Eye (tissue), 1 donor: ENCODE measurements around the gene PFDN1.

ENCODE experiments used
- DNase-seq: peaks from one replicate; pipeline ENCODE4 v3.0.0-alpha.2; 2015

The PFDN1 gene

GRCh38 chr5:140295414-140295813 is 7.5 kb downstream of the PFDN1 start:
- DNase-seq, result peak; percentile 75

- DNase-seq, result no peak
Observed at GRCh38 chr5:140294753-140295152, 8.1 kb downstream of the PFDN1 start.

- no peak for DNase-seq
Observed at GRCh38 chr5:140293849-140294100, 9.1 kb downstream of the PFDN1 start.

GRCh38 chr5:140293091-140293848 is 9.6 kb downstream of the PFDN1 start:
- DNase-seq, result no peak

GRCh38 chr5:140292212-140293036 is 10.5 kb downstream of the PFDN1 start:
- DNase-seq, result no peak

GRCh38 chr5:140287801-140288521 is 14.9 kb downstream of the PFDN1 start:
- no peak for DNase-seq

GRCh38 chr5:140286424-140286823 is 16.5 kb downstream of the PFDN1 start:
- no peak for DNase-seq

GRCh38 chr5:140284013-140284412 is 18.9 kb downstream of the PFDN1 start:
- no peak for DNase-seq

- DNase-seq, result no peak
Observed at GRCh38 chr5:140282266-140282665, 20.6 kb downstream of the PFDN1 start.

- no peak for DNase-seq
Observed at GRCh38 chr5:140275837-140276236, 27.1 kb downstream of the PFDN1 start.

- DNase-seq, result no peak
Observed at GRCh38 chr5:140273401-140273877, 29.5 kb downstream of the PFDN1 start.

GRCh38 chr5:140270008-140270407 is 32.9 kb downstream of the PFDN1 start:
- DNase-seq, result no peak

GRCh38 chr5:140267559-140268018 is 35.3 kb downstream of the PFDN1 start:
- no peak for DNase-seq

GRCh38 chr5:140267201-140267540 is 35.7 kb downstream of the PFDN1 start:
- no peak for DNase-seq

GRCh38 chr5:140266471-140267200 is 36.3 kb downstream of the PFDN1 start:
- no peak for DNase-seq

GRCh38 chr5:140265845-140266244 is 37.1 kb downstream of the PFDN1 start:
- no peak for DNase-seq

- DNase-seq, result no peak
Observed at GRCh38 chr5:140262839-140263238, 40.1 kb downstream of the PFDN1 start.

GRCh38 chr5:140262221-140262620 is 40.7 kb downstream of the PFDN1 start:
- no peak for DNase-seq

- no peak for DNase-seq
Observed at GRCh38 chr5:140261403-140262171, 41.3 kb downstream of the PFDN1 start.

GRCh38 chr5:140260089-140260656 is 42.7 kb downstream of the PFDN1 start:
- no peak for DNase-seq

GRCh38 chr5:140259500-140259899 is 43.4 kb downstream of the PFDN1 start:
- no peak for DNase-seq

- DNase-seq, result no peak
Observed at GRCh38 chr5:140258873-140259272, 44.0 kb downstream of the PFDN1 start.
